HG03442 (cell line): ENCODE measurements around the gene TEX11.

Experiments
- ATAC-seq: cut with Tn5 transposase; IDR thresholded peaks from one replicate; pipeline ENCODE4 v1.9.1; 2021; ENCODE audit warnings: mild to moderate bottlenecking, moderate library complexity; ENCODE audit not compliant: unreplicated experiment

TEX11 gene

GRCh38 chrX:70504772-70505450 is 403.6 kb downstream of the TEX11 start:
- ATAC-seq: no peak

GRCh38 chrX:70500826-70501225 is 407.7 kb downstream of the TEX11 start:
- ATAC-seq: no peak

GRCh38 chrX:70498129-70498528 is 410.4 kb downstream of the TEX11 start:
- no peak for ATAC-seq

GRCh38 chrX:70497026-70497425 is 411.5 kb downstream of the TEX11 start:
- ATAC-seq: no peak

GRCh38 chrX:70496491-70496890 is 412.0 kb downstream of the TEX11 start:
- no peak for ATAC-seq

GRCh38 chrX:70494441-70494840 is 414.1 kb downstream of the TEX11 start:
- no peak for ATAC-seq

GRCh38 chrX:70488856-70489255 is 419.7 kb downstream of the TEX11 start:
- no peak for ATAC-seq

- ATAC-seq: no peak
Measured at GRCh38 chrX:70485466-70485865, 423.0 kb downstream of the TEX11 start.

GRCh38 chrX:70482300-70482699 is 426.2 kb downstream of the TEX11 start:
- ATAC-seq: no peak

GRCh38 chrX:70481471-70482270 is 426.8 kb downstream of the TEX11 start:
- ATAC-seq: no peak

GRCh38 chrX:70480660-70481018 is 427.9 kb downstream of the TEX11 start:
- ATAC-seq: no peak

GRCh38 chrX:70479922-70480659 is 428.4 kb downstream of the TEX11 start:
- no peak for ATAC-seq

GRCh38 chrX:70479247-70479921 is 429.1 kb downstream of the TEX11 start:
- no peak for ATAC-seq
